ENCODE results near the gene C10orf120. TPM values are rescaled to one million over a fixed set of nuclear protein-coding genes. Genes with fewer than 3 reads are reported as not detected.
A peak's percentile ranks its signal among the peaks of the same experiment; 100 is the strongest.

Gene C10orf120
- total RNA-seq, 4 donors from 2014 or later, result not detected

DNA sequence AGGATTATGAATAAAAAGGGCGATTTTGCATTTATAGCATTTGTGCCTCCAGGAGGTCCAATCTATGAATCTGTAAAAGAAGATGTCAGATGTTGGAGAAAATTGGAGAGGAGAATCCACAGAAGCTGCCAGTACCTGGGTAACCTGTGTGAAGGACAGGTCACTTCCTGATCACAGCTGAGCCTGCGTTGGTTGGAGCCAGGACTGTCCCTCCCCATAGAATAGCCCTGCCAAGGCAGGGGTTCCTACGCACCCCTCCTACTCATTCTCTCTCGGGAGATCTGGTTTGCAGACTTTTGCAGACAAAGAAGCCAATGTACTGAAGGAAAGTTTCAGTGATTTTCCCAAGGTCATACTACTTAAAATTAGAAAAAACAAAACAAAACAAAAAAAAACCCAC, 10.3 kb upstream of the C10orf120 start:
- no peak overlapping the region for H3K4me3 ChIP-seq
- H3K27me3 ChIP-seq, result peaks cover 0 to 40% (median 0%) of the 10 kb centered on the region in 4 donors
- no peak overlapping the region for H3K27ac ChIP-seq (replicated peaks in 1 of 4)
- no peak for DNase-seq (ENCODE audit: extremely low spot score)
- TF ChIP-seq, protein P1, sequence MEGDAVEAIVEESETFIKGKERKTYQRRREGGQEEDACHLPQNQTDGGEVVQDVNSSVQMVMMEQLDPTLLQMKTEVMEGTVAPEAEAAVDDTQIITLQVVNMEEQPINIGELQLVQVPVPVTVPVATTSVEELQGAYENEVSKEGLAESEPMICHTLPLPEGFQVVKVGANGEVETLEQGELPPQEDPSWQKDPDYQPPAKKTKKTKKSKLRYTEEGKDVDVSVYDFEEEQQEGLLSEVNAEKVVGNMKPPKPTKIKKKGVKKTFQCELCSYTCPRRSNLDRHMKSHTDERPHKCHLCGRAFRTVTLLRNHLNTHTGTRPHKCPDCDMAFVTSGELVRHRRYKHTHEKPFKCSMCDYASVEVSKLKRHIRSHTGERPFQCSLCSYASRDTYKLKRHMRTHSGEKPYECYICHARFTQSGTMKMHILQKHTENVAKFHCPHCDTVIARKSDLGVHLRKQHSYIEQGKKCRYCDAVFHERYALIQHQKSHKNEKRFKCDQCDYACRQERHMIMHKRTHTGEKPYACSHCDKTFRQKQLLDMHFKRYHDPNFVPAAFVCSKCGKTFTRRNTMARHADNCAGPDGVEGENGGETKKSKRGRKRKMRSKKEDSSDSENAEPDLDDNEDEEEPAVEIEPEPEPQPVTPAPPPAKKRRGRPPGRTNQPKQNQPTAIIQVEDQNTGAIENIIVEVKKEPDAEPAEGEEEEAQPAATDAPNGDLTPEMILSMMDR (IDR thresholded peaks at IDR 0.05), result no peak
- TF ChIP-seq EP300 (IDR thresholded peaks at IDR 0.05) (no peak), POLR2AphosphoS5 (IDR thresholded peaks at IDR 0.05) (no peak), POLR2A (IDR thresholded peaks at IDR 0.05; ENCODE audit: low read depth) (no peak)
- H3K4me1 ChIP-seq, result no peaks in the 10 kb centered on the region
- intact Hi-C loops (cut with DNase I), result loop anchor here (10.0 kb wide), 1 partner anchor 145 kb away; the partner anchor contains the start of gene DMBT1
- no peaks in the 10 kb centered on the region for H3K36me3 ChIP-seq
- H3K9me3 ChIP-seq, result no peaks in the 10 kb centered on the region
- WGBS, result 61% methylated on average over 4 of the region's 4 CpGs

DNA sequence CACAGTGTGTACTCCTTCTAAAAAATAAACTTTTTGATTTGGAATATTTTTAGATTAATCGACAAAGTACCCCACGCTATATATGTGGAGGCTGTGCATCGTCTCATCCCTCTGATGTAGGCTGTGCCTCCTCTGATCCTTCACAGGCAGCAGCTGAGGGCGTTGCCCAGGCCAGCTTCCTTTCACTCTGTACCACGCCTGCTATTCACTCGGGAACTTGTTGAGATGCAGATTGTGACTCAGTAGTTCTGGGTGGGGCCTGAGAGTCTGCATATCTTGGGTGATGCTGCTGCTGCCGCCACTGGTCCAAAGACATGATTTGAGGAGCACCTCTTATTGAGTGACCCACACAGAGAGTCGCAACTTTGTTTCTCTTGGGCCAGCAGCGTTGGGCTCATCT, 7.9 kb upstream of the C10orf120 start:
- no peak overlapping the region for H3K27ac ChIP-seq (replicated peaks in 1 of 4)
- DNase-seq (ENCODE audit: extremely low spot score), result no peak
- no peaks in the 10 kb centered on the region for H3K4me1 ChIP-seq
- H3K4me3 ChIP-seq, result no peak overlapping the region
- intact Hi-C loops (cut with DNase I), result loop anchor here (10.0 kb wide), 1 partner anchor 143 kb away; the partner anchor contains the start of gene DMBT1
- 74% methylated on average over 9 of the region's 9 CpGs for WGBS
- TF ChIP-seq, protein P1 (IDR thresholded peaks at IDR 0.05), result no peak
- TF ChIP-seq POLR2AphosphoS5 (IDR thresholded peaks at IDR 0.05) (no peak), POLR2A (IDR thresholded peaks at IDR 0.05; ENCODE audit: low read depth) (no peak), EP300 (IDR thresholded peaks at IDR 0.05) (no peak)
- no peaks in the 10 kb centered on the region for H3K9me3 ChIP-seq
- H3K27me3 ChIP-seq, result peaks cover 0 to 38% (median 0%) of the 10 kb centered on the region in 4 donors
- no peaks in the 10 kb centered on the region for H3K36me3 ChIP-seq

DNA sequence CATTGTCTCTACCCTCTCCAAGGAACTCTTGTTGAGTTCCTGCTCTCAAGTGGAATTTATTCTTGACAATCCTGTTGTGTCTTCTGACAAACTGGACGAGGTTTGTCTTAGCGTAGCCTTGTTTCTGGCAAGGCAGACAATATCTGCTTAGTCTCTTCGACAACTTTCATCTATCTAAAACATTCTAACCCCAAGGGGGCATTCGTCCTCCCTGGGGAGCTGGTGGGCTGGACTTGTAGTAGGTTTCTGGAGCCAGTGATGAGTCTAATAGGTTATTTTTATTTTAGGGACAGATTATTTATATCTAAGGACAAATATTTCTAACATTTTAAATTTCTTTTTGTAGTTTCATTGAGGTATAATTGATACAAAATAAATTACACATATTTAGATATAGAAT, 7.3 kb upstream of the C10orf120 start:
- Histone ChIP-seq H3K4me3 (no peak overlapping the region), H3K9me3 (no peaks in the 10 kb centered on the region), H3K4me1 (no peaks in the 10 kb centered on the region), H3K36me3 (no peaks in the 10 kb centered on the region), H3K27me3 (peaks cover 0 to 32% (median 0%) of the 10 kb centered on the region in 4 donors), H3K27ac (replicated peaks in 1 of 4) (no peak overlapping the region)
- no peak for TF ChIP-seq POLR2A (IDR thresholded peaks at IDR 0.05; ENCODE audit: low read depth)
- no peak for TF ChIP-seq POLR2AphosphoS5 (IDR thresholded peaks at IDR 0.05)
- TF ChIP-seq, protein P1 (IDR thresholded peaks at IDR 0.05), result no peak
- TF ChIP-seq EP300 (IDR thresholded peaks at IDR 0.05), result no peak
- no peak for DNase-seq (ENCODE audit: extremely low spot score)
- WGBS, result 68% methylated on average over 4 of the region's 4 CpGs
- intact Hi-C loops (cut with DNase I), result loop anchor here (10.0 kb wide), 1 partner anchor 142 kb away; the partner anchor contains the start of gene DMBT1

DNA sequence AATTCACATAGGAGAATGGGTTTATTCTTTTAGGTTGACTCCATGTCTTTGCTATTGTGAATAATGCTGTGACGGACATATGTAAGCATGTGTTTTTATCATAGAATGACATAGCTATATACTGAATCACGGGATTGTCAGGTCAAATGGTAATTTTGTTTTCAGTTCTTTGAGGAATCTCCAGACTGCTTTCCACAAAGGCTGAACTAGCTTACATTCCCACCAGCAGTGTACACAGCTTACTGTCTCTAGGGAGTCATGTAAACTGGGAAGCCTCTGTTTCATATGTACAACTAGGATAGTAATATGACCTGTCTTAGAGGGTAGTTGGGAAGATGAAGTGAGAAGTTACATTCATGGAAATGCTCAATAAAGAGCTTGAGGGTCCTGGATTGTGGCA, 6.8 kb upstream of the C10orf120 start:
- H3K27me3 ChIP-seq, result peaks cover 0 to 27% (median 0%) of the 10 kb centered on the region in 4 donors
- WGBS, result 80% methylated on average over 2 of the region's 2 CpGs
- no peaks in the 10 kb centered on the region for H3K9me3 ChIP-seq
- no peaks in the 10 kb centered on the region for H3K4me1 ChIP-seq
- DNase-seq (ENCODE audit: extremely low spot score), result no peak
- no peak for TF ChIP-seq POLR2AphosphoS5 (IDR thresholded peaks at IDR 0.05)
- no peak overlapping the region for H3K27ac ChIP-seq (replicated peaks in 1 of 4)
- no peak overlapping the region for H3K4me3 ChIP-seq
- intact Hi-C loops (cut with DNase I), result loop anchor here (10.0 kb wide), 1 partner anchor 142 kb away; the partner anchor contains the start of gene DMBT1
- H3K36me3 ChIP-seq, result no peaks in the 10 kb centered on the region

DNA sequence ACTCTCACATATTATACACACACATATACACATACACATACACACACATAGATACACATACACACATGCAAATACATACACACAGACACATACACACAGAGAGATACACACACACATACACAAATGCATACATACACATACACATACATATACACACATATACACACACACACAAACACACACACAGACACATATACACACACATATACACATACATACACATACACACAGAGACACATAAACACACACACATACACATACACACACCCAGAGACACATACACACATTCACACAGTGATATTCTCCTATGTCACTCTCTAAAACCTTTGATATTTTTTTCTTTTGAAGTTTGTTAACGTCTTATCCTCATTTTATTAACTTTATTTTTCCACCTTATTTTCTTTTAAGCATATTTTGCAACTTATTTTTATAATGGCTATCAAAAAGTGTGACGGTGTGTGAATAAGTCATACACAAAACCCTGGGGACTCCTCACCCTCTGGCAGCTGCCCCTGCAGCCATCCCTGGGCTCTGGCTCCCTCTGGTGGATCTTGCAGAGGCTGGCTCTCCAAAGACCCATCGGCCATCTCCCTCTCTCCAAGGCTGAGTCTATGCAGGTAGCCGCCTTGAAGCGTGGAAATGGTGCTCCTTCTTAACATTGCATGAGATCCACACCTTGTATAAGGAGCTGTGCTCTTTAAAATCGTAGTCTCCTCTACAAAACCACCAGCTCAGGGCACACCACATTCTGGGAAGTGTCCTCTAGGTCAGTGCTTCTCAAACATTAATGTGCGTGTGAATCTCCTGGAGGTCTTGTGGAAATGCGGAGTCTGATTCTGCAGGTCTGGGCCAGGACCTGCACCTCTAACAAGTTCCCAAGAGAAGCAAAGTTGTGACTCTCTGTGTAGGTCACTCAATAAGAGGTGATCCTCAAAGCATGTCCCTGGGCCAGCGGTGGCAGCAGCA, 4.1 kb upstream of the C10orf120 start:
- intact Hi-C loops (cut with DNase I), result loop anchor here (5.0 to 10.0 kb wide), 2 partner anchors 139 to 426 kb away; partner anchors contain the start of gene DMBT1
- Histone ChIP-seq H3K4me1 (no peaks in the 10 kb centered on the region), H3K27ac (replicated peaks in 1 of 4) (no peak overlapping the region), H3K36me3 (no peaks in the 10 kb centered on the region), H3K9me3 (no peaks in the 10 kb centered on the region), H3K27me3 (peaks cover 0 to 10% (median 0%) of the 10 kb centered on the region in 4 donors), H3K4me3 (no peak overlapping the region)
- no peak for DNase-seq (ENCODE audit: extremely low spot score)
- 43% methylated on average over 7 of the region's 9 CpGs for WGBS
- TF ChIP-seq, protein P1 (IDR thresholded peaks at IDR 0.05), result peak; percentile 66 to 80 (median 69)
- no peak for TF ChIP-seq POLR2AphosphoS5 (IDR thresholded peaks at IDR 0.05)

All from esophagus muscularis mucosa (tissue), 4 donors.